CD4-positive, alpha-beta memory T cell (primary cell): ENCODE data around the gene RCOR1. TPM values are rescaled to one million over a fixed set of nuclear protein-coding genes. Genes with fewer than 3 reads are reported as not detected.

ENCODE experiments used
- CTCF ChIA-PET: fragments of 350-600 bp; sonication (Branson Sonifier 250); formaldehyde crosslinking; loops from one replicate; lab custom pipeline; 2021; ENCODE audit warnings: inconsistent platforms; ENCODE audit not compliant: partially characterized antibody; lab: Charles Lee
- POLR2A ChIA-PET: fragments of 350-600 bp; sonication (Branson Sonifier 250); formaldehyde crosslinking; loops from one replicate; lab custom pipeline; 2021; ENCODE audit not compliant: partially characterized antibody; lab: Charles Lee
- DNase-seq, 5 donors: peaks; one replicate each; pipeline versions ENCODE4 v3.0.0 to v3.0.0-alpha.2; 2020 to 2022; ENCODE audit warnings: mixed read lengths in 1 of 5
- H3K27ac ChIP-seq: one replicate; pipeline ENCODE4 v1.7.0; 2013; ENCODE audit warnings: low read depth, low read length
- H3K27me3 ChIP-seq: 2 replicates; pipeline ENCODE4 v1.7.0; 2013; ENCODE audit warnings: mild to moderate bottlenecking, low read length, moderate library complexity; ENCODE audit not compliant: insufficient read depth
- H3K36me3 ChIP-seq: 2 replicates; pipeline ENCODE4 v1.7.0; 2013; ENCODE audit warnings: mild to moderate bottlenecking, low read length, moderate library complexity; ENCODE audit not compliant: insufficient read depth
- H3K4me1 ChIP-seq: 2 replicates; pipeline ENCODE4 v1.7.0; 2013; ENCODE audit warnings: mild to moderate bottlenecking, low read length, moderate library complexity; ENCODE audit not compliant: insufficient read depth
- H3K4me3 ChIP-seq, 2 donors: one replicate each; pipeline ENCODE4 v1.7.0; 2013; ENCODE audit warnings: low read length in 2 of 2, mild to moderate bottlenecking in 1 of 2
- H3K9me3 ChIP-seq, 2 donors: one replicate each; pipeline ENCODE4 v1.7.0; 2013; ENCODE audit warnings: low read length in 2 of 2, control low read depth in 1 of 2; ENCODE audit not compliant: control insufficient read depth in 1 of 2
- H3K27ac Mint-ChIP-seq, 7 donors: one replicate each; pipeline ENCODE4 v1.8.0; 2020 to 2021; ENCODE audit warnings: mixed read lengths in 7 of 7, mild to moderate bottlenecking in 6 of 7, inconsistent platforms in 3 of 7, moderate library complexity in 3 of 7
- H3K27me3 Mint-ChIP-seq, 2 donors: one replicate each; pipeline ENCODE4 v1.8.0; 2020 to 2021; ENCODE audit warnings: mixed read lengths in 2 of 2
- H3K36me3 Mint-ChIP-seq, 2 donors: one replicate each; pipeline ENCODE4 v1.8.0; 2020 to 2021; ENCODE audit warnings: mixed read lengths in 2 of 2, inconsistent platforms in 1 of 2, mild to moderate bottlenecking in 1 of 2
- H3K4me1 Mint-ChIP-seq, 4 donors: one replicate each; pipeline ENCODE4 v1.8.0; 2020 to 2021; ENCODE audit warnings: mixed read lengths in 4 of 4, mild to moderate bottlenecking in 1 of 4
- H3K4me3 Mint-ChIP-seq, 8 donors: one replicate each; pipeline ENCODE4 v1.8.0; 2020 to 2021; ENCODE audit warnings: mixed read lengths in 8 of 8, mild to moderate bottlenecking in 7 of 8, moderate library complexity in 6 of 8, inconsistent platforms in 3 of 8
- H3K9me3 Mint-ChIP-seq, 8 donors: one replicate each; pipeline ENCODE4 v1.8.0; 2020 to 2021; ENCODE audit warnings: mixed read lengths in 8 of 8, mild to moderate bottlenecking in 5 of 8, inconsistent platforms in 3 of 8, moderate library complexity in 1 of 8
- intact Hi-C: fragments of 100-400 bp; cut with micrococcal nuclease; formaldehyde crosslinking; loops from one replicate; pipeline ENCODE4 v1.15.1; 2023
- polyA plus RNA-seq, 2 donors: library from polyadenylated mRNA; unstranded; fragments of 300-500 nt; fragmentation: Illumina TruSeq; gene quantifications; one replicate each; pipeline ENCODE4 v1.2.3, GENCODE V29; 2021
- total RNA-seq, 2 experiments: library from RNA; stranded (reverse); gene quantifications; one replicate each; pipeline ENCODE4 v1.2.3, GENCODE V29; 2021

RCOR1 gene
- total and polyA plus RNA-seq, 4 experiments from 2014 or later, result 0.09 to 21.5 (median 10.2) TPM

- POLR2A ChIA-PET, result no interaction called here
- no peak for DNase-seq
- H3K4me3 Mint-ChIP-seq, result no peak overlapping the region
- intact Hi-C loops, result no loop called here
- CTCF ChIA-PET, result interaction anchor here (5.1 kb wide), 1 partner anchor 32 kb away, joined by 15 read pairs; no protein-coding TSS in a partner anchor
- H3K36me3 Mint-ChIP-seq, result peaks cover 0 to 3% of the 10 kb centered on the region in 2 donors
- no peaks in the 10 kb centered on the region for H3K9me3 ChIP-seq
- H3K27me3 ChIP-seq, result no peaks in the 10 kb centered on the region
- no peaks in the 10 kb centered on the region for H3K9me3 Mint-ChIP-seq
- H3K27me3 Mint-ChIP-seq, result no peaks in the 10 kb centered on the region
- no peaks in the 10 kb centered on the region for H3K4me1 ChIP-seq
- peaks cover 22 to 42% (median 31%) of the 10 kb centered on the region in 4 donors for H3K4me1 Mint-ChIP-seq
- H3K36me3 ChIP-seq, result no peaks in the 10 kb centered on the region
- no peak overlapping the region for H3K27ac Mint-ChIP-seq
- H3K27ac ChIP-seq, result no peak overlapping the region
- no peak overlapping the region for H3K4me3 ChIP-seq
Measured at GRCh38 chr14:102663440-102663839, 71.0 kb downstream of the RCOR1 start.

DNA sequence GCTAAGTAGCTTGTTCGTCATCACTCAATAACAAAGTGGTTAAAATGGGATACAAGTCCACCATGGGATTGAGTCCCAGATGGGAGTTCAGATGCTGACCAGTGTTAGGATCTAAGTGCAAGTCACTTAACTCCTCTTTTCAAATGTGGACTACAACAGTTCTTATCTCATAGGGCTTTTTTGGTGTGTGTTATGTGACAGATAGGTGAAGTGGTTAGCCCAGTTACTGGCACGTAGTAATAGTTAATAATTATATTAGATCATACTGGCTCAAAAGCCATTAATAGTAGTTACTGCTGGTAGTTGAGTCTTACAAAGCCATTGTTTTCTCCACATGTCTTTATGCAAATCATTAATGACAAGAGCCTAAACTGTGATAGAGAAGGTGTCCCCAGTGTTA is 73.2 kb downstream of the RCOR1 start:
- no peaks in the 10 kb centered on the region for H3K36me3 ChIP-seq
- POLR2A ChIA-PET, result no interaction called here
- no peaks in the 10 kb centered on the region for H3K4me1 ChIP-seq
- no peaks in the 10 kb centered on the region for H3K27me3 Mint-ChIP-seq
- H3K9me3 Mint-ChIP-seq, result no peaks in the 10 kb centered on the region
- no peaks in the 10 kb centered on the region for H3K9me3 ChIP-seq
- H3K4me1 Mint-ChIP-seq, result peaks cover 21 to 28% (median 23%) of the 10 kb centered on the region in 4 donors
- intact Hi-C loops, result no loop called here
- no peak overlapping the region for H3K27ac ChIP-seq
- CTCF ChIA-PET, result no interaction called here
- H3K27ac Mint-ChIP-seq, result no peak overlapping the region
- no peaks in the 10 kb centered on the region for H3K27me3 ChIP-seq
- H3K4me3 Mint-ChIP-seq, result no peak overlapping the region
- H3K4me3 ChIP-seq, result no peak overlapping the region
- DNase-seq, result no peak
- peaks cover 0 to 3% of the 10 kb centered on the region in 2 donors for H3K36me3 Mint-ChIP-seq

DNA sequence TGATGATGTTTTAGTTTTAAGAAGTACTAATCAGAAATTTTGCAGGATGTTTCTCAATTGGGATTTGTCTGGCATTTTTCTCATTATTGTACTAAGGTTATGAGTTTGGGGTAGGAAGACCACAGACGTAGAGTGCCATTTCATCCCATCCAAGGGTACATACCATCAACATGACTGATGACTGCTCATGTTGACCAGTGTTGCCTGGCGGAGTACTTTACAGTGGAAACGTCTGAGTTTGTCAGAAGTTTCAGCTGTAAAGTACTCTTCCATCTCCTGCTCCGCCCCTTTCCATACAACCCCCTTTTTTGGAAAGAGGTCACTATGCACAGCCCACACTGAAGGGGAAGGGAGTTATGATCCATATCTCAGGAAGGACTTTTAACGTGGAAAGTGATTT is 74.2 kb downstream of the RCOR1 start:
- Histone ChIP-seq H3K9me3 (no peaks in the 10 kb centered on the region), H3K36me3 (no peaks in the 10 kb centered on the region), H3K4me3 (no peak overlapping the region), H3K27ac (no peak overlapping the region), H3K4me1 (no peaks in the 10 kb centered on the region), H3K27me3 (no peaks in the 10 kb centered on the region)
- H3K4me1 Mint-ChIP-seq, result peaks cover 18 to 23% (median 21%) of the 10 kb centered on the region in 4 donors
- intact Hi-C loops, result no loop called here
- H3K4me3 Mint-ChIP-seq, result no peak overlapping the region
- H3K9me3 Mint-ChIP-seq, result no peaks in the 10 kb centered on the region
- peaks cover 0 to 3% of the 10 kb centered on the region in 2 donors for H3K36me3 Mint-ChIP-seq
- H3K27me3 Mint-ChIP-seq, result no peaks in the 10 kb centered on the region
- ChIA-PET POLR2A (no interaction called here), CTCF (no interaction called here)
- H3K27ac Mint-ChIP-seq, result no peak overlapping the region
- DNase-seq, result no peak

DNA sequence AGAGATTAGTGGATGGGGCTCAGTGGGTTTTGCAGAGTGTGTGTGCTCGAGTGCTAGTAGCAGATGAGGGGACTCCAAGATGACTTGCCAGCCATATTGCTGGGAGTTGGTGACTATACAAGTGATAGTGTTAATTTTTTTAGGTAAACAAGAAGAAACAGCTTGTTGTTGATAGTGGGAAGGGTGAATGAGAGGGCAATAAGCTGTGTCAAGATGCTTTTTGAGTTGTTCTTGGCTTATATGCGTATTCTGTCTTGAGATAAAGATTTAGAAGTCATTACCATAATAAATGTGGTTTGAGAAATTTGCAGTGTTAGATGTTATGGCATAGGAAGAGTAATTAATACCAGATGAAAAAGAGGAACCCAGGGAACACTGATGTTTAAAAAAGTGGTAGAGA is 75.3 kb downstream of the RCOR1 start:
- CTCF ChIA-PET, result no interaction called here

GRCh38 chr14:102668291-102668873 is 75.9 kb downstream of the RCOR1 start:
- no peaks in the 10 kb centered on the region for H3K9me3 ChIP-seq
- no peaks in the 10 kb centered on the region for H3K4me1 ChIP-seq
- no peak overlapping the region for H3K4me3 ChIP-seq
- Mint-ChIP-seq H3K4me3 (no peak overlapping the region), H3K36me3 (peaks cover 0 to 13% of the 10 kb centered on the region in 2 donors), H3K27me3 (no peaks in the 10 kb centered on the region), H3K9me3 (peaks cover 0 to 5% (median 0%) of the 10 kb centered on the region in 8 donors), H3K4me1 (peaks cover 5 to 19% (median 15%) of the 10 kb centered on the region in 4 donors), H3K27ac (no peak overlapping the region)
- DNase-seq, result no peak
- POLR2A ChIA-PET, result no interaction called here
- no peaks in the 10 kb centered on the region for H3K36me3 ChIP-seq
- intact Hi-C loops, result no loop called here
- no peaks in the 10 kb centered on the region for H3K27me3 ChIP-seq
- CTCF ChIA-PET, result interaction anchor here (1.3 to 1.4 kb wide), 2 partner anchors 27 to 436 kb away, joined by 3 to 4 read pairs; no protein-coding TSS in a partner anchor
- no peak overlapping the region for H3K27ac ChIP-seq

More for the DNA sequence above, 75.3 kb downstream of the RCOR1 start:
- Histone ChIP-seq H3K27ac (no peak overlapping the region), H3K27me3 (no peaks in the 10 kb centered on the region), H3K4me3 (no peak overlapping the region), H3K4me1 (no peaks in the 10 kb centered on the region), H3K9me3 (no peaks in the 10 kb centered on the region), H3K36me3 (no peaks in the 10 kb centered on the region)
- intact Hi-C loops, result no loop called here
- peaks cover 12 to 22% (median 18%) of the 10 kb centered on the region in 4 donors for H3K4me1 Mint-ChIP-seq
- POLR2A ChIA-PET, result no interaction called here
- peaks cover 0 to 8% of the 10 kb centered on the region in 2 donors for H3K36me3 Mint-ChIP-seq
- H3K27me3 Mint-ChIP-seq, result no peaks in the 10 kb centered on the region
- DNase-seq, result no peak
- peak overlapping the region in 1 of 7 donors; percentile 65 for H3K27ac Mint-ChIP-seq
- no peak overlapping the region for H3K4me3 Mint-ChIP-seq
- peaks cover 0 to 4% (median 0%) of the 10 kb centered on the region in 8 donors for H3K9me3 Mint-ChIP-seq

GRCh38 chr14:102671410-102671809 is 79.0 kb downstream of the RCOR1 start:
- Histone ChIP-seq H3K27me3 (no peaks in the 10 kb centered on the region), H3K36me3 (no peaks in the 10 kb centered on the region), H3K9me3 (no peaks in the 10 kb centered on the region), H3K4me3 (no peak overlapping the region), H3K27ac (no peak overlapping the region), H3K4me1 (no peaks in the 10 kb centered on the region)
- POLR2A ChIA-PET, result no interaction called here
- H3K4me1 Mint-ChIP-seq, result peaks cover 5 to 15% (median 12%) of the 10 kb centered on the region in 4 donors
- no peaks in the 10 kb centered on the region for H3K27me3 Mint-ChIP-seq
- no peak overlapping the region for H3K27ac Mint-ChIP-seq
- DNase-seq, result no peak
- H3K9me3 Mint-ChIP-seq, result peaks cover 0 to 5% (median 0%) of the 10 kb centered on the region in 8 donors
- H3K4me3 Mint-ChIP-seq, result no peak overlapping the region
- intact Hi-C loops, result no loop called here
- CTCF ChIA-PET, result interaction anchor here (1.2 kb wide), 1 partner anchor 77 kb away, joined by 3 read pairs; no protein-coding TSS in a partner anchor
- peaks cover 2 to 13% of the 10 kb centered on the region in 2 donors for H3K36me3 Mint-ChIP-seq

DNA sequence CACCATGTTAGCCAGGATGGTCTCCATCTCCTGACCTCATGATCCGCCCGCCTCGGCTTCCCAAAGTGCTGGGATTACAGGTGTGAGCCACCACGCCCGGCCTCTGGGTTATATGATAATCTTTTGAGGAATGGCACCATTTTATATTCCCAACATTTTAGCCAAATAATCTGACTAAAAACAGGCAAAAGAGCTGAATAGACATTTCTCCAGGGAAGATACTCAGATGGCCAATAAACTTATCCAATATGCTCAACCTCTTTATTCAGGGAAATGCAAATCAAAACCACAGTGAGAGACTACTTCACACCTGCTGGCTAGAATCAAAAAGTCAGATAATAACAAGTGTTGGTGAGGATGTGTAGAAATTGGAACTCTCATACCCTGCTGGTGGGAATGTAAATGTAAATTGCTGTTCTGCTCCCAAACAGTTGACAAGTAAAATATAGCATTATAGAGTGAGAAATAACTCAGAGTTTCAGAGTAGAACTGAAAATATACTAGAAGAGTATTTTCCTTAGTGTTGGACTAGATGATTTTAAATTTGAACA is 80.0 kb downstream of the RCOR1 start:
- ChIA-PET CTCF (no interaction called here), POLR2A (no interaction called here)
- Histone ChIP-seq H3K27me3 (no peaks in the 10 kb centered on the region), H3K4me1 (no peaks in the 10 kb centered on the region), H3K4me3 (no peak overlapping the region), H3K9me3 (no peaks in the 10 kb centered on the region), H3K36me3 (no peaks in the 10 kb centered on the region), H3K27ac (no peak overlapping the region)
- peaks cover 2 to 12% of the 10 kb centered on the region in 2 donors for H3K36me3 Mint-ChIP-seq
- intact Hi-C loops, result no loop called here
- H3K27me3 Mint-ChIP-seq, result no peaks in the 10 kb centered on the region
- peaks cover 0 to 5% (median 0%) of the 10 kb centered on the region in 8 donors for H3K9me3 Mint-ChIP-seq
- H3K4me1 Mint-ChIP-seq, result peaks cover 5 to 14% (median 9%) of the 10 kb centered on the region in 4 donors
- H3K4me3 Mint-ChIP-seq, result no peak overlapping the region
- no peak overlapping the region for H3K27ac Mint-ChIP-seq
- DNase-seq, result no peak
